Sigmoid colon (tissue), 3 donors: ENCODE results near the gene ADARB2.

Experiments used
- CTCF ChIP-seq, 4 experiments: fragments of 450-650 bp in 3 of 4; fragments of 200-600 bp in 1 of 4; IDR thresholded peaks; one replicate each; pipeline ENCODE4 v1.5.1; 2016 to 2019; ENCODE audit warnings: antibody characterized with exemption in 4 of 4, mild to moderate bottlenecking in 3 of 4, moderate library complexity in 2 of 4
- POLR2A ChIP-seq, 2 donors: fragments of 450-650 bp; IDR thresholded peaks; one replicate each; pipeline ENCODE4 v1.6.1; 2016; ENCODE audit warnings: antibody characterized with exemption in 2 of 2, mild to moderate bottlenecking in 2 of 2, moderate library complexity in 2 of 2

- no peak for TF ChIP-seq CTCF (IDR thresholded peaks at IDR 0.05)
- no peak for TF ChIP-seq POLR2A (IDR thresholded peaks at IDR 0.05)
These were observed 252.0 kb downstream of the ADARB2 start for GRCh38 chr10:1485357-1485756.
